CD14-positive monocyte (primary cell): ENCODE data around the gene TMEM26. TPM values are rescaled to one million over a fixed set of nuclear protein-coding genes. Genes with fewer than 3 reads are reported as not detected.

Experiments used
- DNase-seq, 3 donors: peaks; one replicate each; pipeline ENCODE4 v3.0.0-alpha.2; 2011 to 2022
- H2AFZ ChIP-seq: 2 replicates; pipeline ENCODE4 v1.6.0; 2012; ENCODE audit warnings: mild to moderate bottlenecking, low read depth, low read length, inconsistent platforms; ENCODE audit not compliant: insufficient read depth, poor library complexity, severe bottlenecking
- H3K27ac ChIP-seq, 2 donors: 1 replicate in 1 of 2; 2 replicates in 1 of 2; pipeline ENCODE4 v1.5.1; 2012 to 2013; ENCODE audit warnings: low read length in 2 of 2, control low read depth in 1 of 2, inconsistent platforms in 1 of 2, low read depth in 1 of 2, mild to moderate bottlenecking in 1 of 2
- H3K27me3 ChIP-seq, 2 donors: one replicate each; pipeline versions ENCODE4 v1.6.0 to v1.6.1; 2011 to 2013; ENCODE audit warnings: low read length in 2 of 2; ENCODE audit not compliant: control insufficient read depth in 2 of 2, insufficient read depth in 2 of 2
- H3K36me3 ChIP-seq, 2 donors: replicated peaks in 1 of 2; 1 replicate in 1 of 2; 2 replicates in 1 of 2; pipeline versions ENCODE4 v1.5.1 to v1.6.1; 2012 to 2013; ENCODE audit warnings: low read length in 2 of 2, control low read depth in 1 of 2, inconsistent platforms in 1 of 2, mild to moderate bottlenecking in 1 of 2; ENCODE audit not compliant: insufficient read depth in 2 of 2, control insufficient read depth in 1 of 2
- H3K4me1 ChIP-seq, 2 donors: 1 replicate in 1 of 2; 2 replicates in 1 of 2; pipeline versions ENCODE4 v1.5.1 to v1.6.1; 2012 to 2013; ENCODE audit warnings: low read length in 2 of 2, control low read depth in 1 of 2, inconsistent platforms in 1 of 2, mild to moderate bottlenecking in 1 of 2, moderate library complexity in 1 of 2; ENCODE audit not compliant: insufficient read depth in 2 of 2, control insufficient read depth in 1 of 2
- H3K4me2 ChIP-seq: replicated peaks from 2 replicates; pipeline ENCODE3; 2012; ENCODE audit warnings: low read length, moderate library complexity, mild to moderate bottlenecking; ENCODE audit not compliant: poor library complexity, severe bottlenecking; ENCODE audit errors: extremely low read depth
- H3K4me3 ChIP-seq, 3 experiments: fragments of 200-600 bp in 1 of 3; sonication (generic) in 1 of 3; replicated peaks in 1 of 3; 1 replicate in 2 of 3; 2 replicates in 1 of 3; pipeline ENCODE4 v1.5.1; 2011 to 2013; ENCODE audit warnings: low read length in 3 of 3, mild to moderate bottlenecking in 3 of 3, control low read depth in 2 of 3, low read depth in 2 of 3, inconsistent platforms in 1 of 3, moderate library complexity in 1 of 3
- H3K79me2 ChIP-seq: 2 replicates; pipeline ENCODE4 v1.6.0; 2012; ENCODE audit warnings: mild to moderate bottlenecking, control low read depth, inconsistent platforms, low read length, moderate library complexity; ENCODE audit not compliant: insufficient read depth
- H3K9ac ChIP-seq: 2 replicates; pipeline ENCODE4 v1.6.0; 2017; ENCODE audit warnings: low read length, mild to moderate bottlenecking; ENCODE audit not compliant: insufficient read depth, poor library complexity, severe bottlenecking
- H3K9me3 ChIP-seq, 2 donors: replicated peaks in 1 of 2; 1 replicate in 1 of 2; 2 replicates in 1 of 2; pipeline versions ENCODE4 v1.5.1 to v1.6.1; 2012 to 2013; ENCODE audit warnings: low read length in 2 of 2, control low read depth in 1 of 2; ENCODE audit not compliant: control insufficient read depth in 1 of 2, insufficient read depth in 1 of 2
- H4K20me1 ChIP-seq: 2 replicates; pipeline ENCODE4 v1.6.0; 2012; ENCODE audit warnings: mild to moderate bottlenecking, low read length, control low read depth, moderate library complexity; ENCODE audit not compliant: insufficient read depth
- H3K27ac Mint-ChIP-seq, 7 donors: one replicate each; pipeline ENCODE4 v1.8.0; 2020; ENCODE audit warnings: mild to moderate bottlenecking in 7 of 7, mixed read lengths in 7 of 7, moderate library complexity in 6 of 7, inconsistent platforms in 2 of 7
- H3K27me3 Mint-ChIP-seq, 3 donors: one replicate each; pipeline ENCODE4 v1.8.0; 2021 to 2022; ENCODE audit warnings: low read depth in 3 of 3, mild to moderate bottlenecking in 3 of 3, mixed read lengths in 3 of 3, moderate library complexity in 3 of 3, inconsistent platforms in 1 of 3
- H3K36me3 Mint-ChIP-seq, 2 donors: one replicate each; pipeline ENCODE4 v1.8.0; 2020; ENCODE audit warnings: mixed read lengths in 2 of 2, inconsistent platforms in 1 of 2, mild to moderate bottlenecking in 1 of 2
- H3K4me1 Mint-ChIP-seq: one replicate; pipeline ENCODE4 v1.8.0; 2020; ENCODE audit warnings: mild to moderate bottlenecking, mixed read lengths
- H3K4me3 Mint-ChIP-seq, 2 donors: one replicate each; pipeline ENCODE4 v1.8.0; 2020; ENCODE audit warnings: mild to moderate bottlenecking in 2 of 2, mixed read lengths in 2 of 2, moderate library complexity in 1 of 2
- H3K9me3 Mint-ChIP-seq, 7 donors: one replicate each; pipeline ENCODE4 v1.8.0; 2020 to 2022; ENCODE audit warnings: mixed read lengths in 7 of 7, mild to moderate bottlenecking in 6 of 7, moderate library complexity in 6 of 7, inconsistent platforms in 2 of 7
- WGBS: methylation state at CpG from one replicate; pipeline ENCODE4 v1.1.5; 2013; ENCODE audit warnings: missing lambda C conversion rate; ENCODE audit not compliant: insufficient coverage; 5-methylcytosine and 5-hydroxymethylcytosine counted together
- intact Hi-C, 2 donors: fragments of 100-400 bp; cut with micrococcal nuclease; formaldehyde crosslinking; loops; one replicate each; pipeline versions ENCODE4 v1.15.0 to v1.15.1; 2023
- polyA plus RNA-seq, 3 donors: library from polyadenylated mRNA; depleted of rRNA in 1 of 3; unstranded in 2 of 3; stranded (reverse) in 1 of 3; fragments of 300-500 nt in 2 of 3; fragments of >200 nt in 1 of 3; fragmentation: Illumina TruSeq in 2 of 3; gene quantifications; 1 replicate in 2 of 3; 2 replicates in 1 of 3; pipeline ENCODE4 v1.2.3, GENCODE V29; 2012 to 2021
- TF ChIP-seq, protein P1 (sequence below): fragments of 200-600 bp; IDR thresholded peaks from one replicate; pipeline ENCODE4 v1.8.0; 2022; ENCODE audit warnings: antibody characterized with exemption, mild to moderate bottlenecking

The TMEM26 gene
- polyA plus RNA-seq, 3 donors: not detected

DNA sequence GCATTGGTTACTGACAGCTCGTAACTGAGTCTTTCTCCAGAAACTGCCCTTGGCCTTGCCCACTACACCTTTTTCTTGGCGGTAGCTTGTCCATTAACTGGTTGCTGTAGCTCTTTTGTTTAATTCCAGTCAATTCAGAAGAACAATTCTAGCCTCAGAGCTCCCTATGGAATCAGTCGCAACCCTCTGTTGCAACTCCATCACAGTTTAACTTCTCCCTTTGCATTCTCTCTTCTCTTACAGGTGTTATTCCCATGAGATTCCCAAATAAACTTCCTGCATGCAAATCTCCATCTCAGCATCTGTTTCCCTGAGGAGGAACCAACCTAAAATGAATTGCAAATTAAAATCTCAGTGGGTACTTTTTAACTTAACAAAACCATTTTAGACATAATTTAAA, 28.4 kb upstream of the TMEM26 start:
- H3K4me3 Mint-ChIP-seq: no peak overlapping the region
- no peaks in the 10 kb centered on the region for H4K20me1 ChIP-seq
- DNase-seq: no peak
- H3K4me1 ChIP-seq: peaks cover 5 to 6% of the 10 kb centered on the region in 2 donors
- H3K9ac ChIP-seq: no peak overlapping the region
- WGBS: 97% methylated on average over 3 of the region's 3 CpGs
- peaks cover 0 to 3% of the 10 kb centered on the region in 2 donors for H3K36me3 Mint-ChIP-seq
- TF ChIP-seq, protein P1, sequence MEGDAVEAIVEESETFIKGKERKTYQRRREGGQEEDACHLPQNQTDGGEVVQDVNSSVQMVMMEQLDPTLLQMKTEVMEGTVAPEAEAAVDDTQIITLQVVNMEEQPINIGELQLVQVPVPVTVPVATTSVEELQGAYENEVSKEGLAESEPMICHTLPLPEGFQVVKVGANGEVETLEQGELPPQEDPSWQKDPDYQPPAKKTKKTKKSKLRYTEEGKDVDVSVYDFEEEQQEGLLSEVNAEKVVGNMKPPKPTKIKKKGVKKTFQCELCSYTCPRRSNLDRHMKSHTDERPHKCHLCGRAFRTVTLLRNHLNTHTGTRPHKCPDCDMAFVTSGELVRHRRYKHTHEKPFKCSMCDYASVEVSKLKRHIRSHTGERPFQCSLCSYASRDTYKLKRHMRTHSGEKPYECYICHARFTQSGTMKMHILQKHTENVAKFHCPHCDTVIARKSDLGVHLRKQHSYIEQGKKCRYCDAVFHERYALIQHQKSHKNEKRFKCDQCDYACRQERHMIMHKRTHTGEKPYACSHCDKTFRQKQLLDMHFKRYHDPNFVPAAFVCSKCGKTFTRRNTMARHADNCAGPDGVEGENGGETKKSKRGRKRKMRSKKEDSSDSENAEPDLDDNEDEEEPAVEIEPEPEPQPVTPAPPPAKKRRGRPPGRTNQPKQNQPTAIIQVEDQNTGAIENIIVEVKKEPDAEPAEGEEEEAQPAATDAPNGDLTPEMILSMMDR: no peak
- no peak overlapping the region for H3K27ac ChIP-seq
- no peak overlapping the region for H3K27ac Mint-ChIP-seq
- H3K4me2 ChIP-seq: no peak overlapping the region
- peaks cover 20 to 32% of the 10 kb centered on the region in 2 donors for H3K27me3 ChIP-seq
- H3K79me2 ChIP-seq: no peaks in the 10 kb centered on the region
- peaks cover 9% of the 10 kb centered on the region for H3K4me1 Mint-ChIP-seq
- peaks cover 15 to 18% (median 17%) of the 10 kb centered on the region in 3 donors for H3K27me3 Mint-ChIP-seq
- peaks cover 0 to 6% (median 0%) of the 10 kb centered on the region in 7 donors for H3K9me3 Mint-ChIP-seq
- no peak overlapping the region for H2AFZ ChIP-seq
- no peaks in the 10 kb centered on the region for H3K9me3 ChIP-seq
- intact Hi-C loops: no loop called here
- H3K4me3 ChIP-seq: no peak overlapping the region
- no peaks in the 10 kb centered on the region for H3K36me3 ChIP-seq

DNA sequence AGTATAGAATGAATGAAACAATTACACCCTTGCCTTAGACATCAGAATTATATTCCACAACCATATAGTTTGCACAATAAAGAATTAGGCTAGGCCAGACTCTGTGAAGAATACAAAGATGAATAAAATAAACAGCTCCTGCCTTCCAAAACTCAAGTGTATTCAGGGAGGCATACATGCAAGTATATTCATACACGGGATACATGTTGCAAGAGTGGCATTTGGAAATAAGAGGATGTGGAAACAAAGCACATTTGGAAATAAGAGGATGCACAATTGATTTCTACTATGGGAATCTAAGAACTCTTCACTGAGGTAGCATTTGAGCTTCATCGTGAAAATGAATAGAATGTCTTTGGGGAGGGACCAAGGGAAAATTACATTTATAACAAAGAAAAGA, 27.0 kb upstream of the TMEM26 start:
- intact Hi-C loops: no loop called here
- Mint-ChIP-seq H3K4me1 (peaks cover 5% of the 10 kb centered on the region), H3K9me3 (peaks cover 0 to 3% (median 0%) of the 10 kb centered on the region in 7 donors), H3K36me3 (no peaks in the 10 kb centered on the region), H3K27ac (peak overlapping the region in 1 of 7 donors; percentile 31), H3K27me3 (peaks cover 10 to 13% (median 13%) of the 10 kb centered on the region in 3 donors), H3K4me3 (peak overlapping the region in 1 of 2 donors; percentile 68)
- no CpG with 5 or more reads among the region's 2 CpGs for WGBS
- no peaks in the 10 kb centered on the region for H3K9me3 ChIP-seq
- DNase-seq: peak; percentile 12 to 53 (median 12)
- no peak overlapping the region for H3K27ac ChIP-seq
- H2AFZ ChIP-seq: no peak overlapping the region
- no peaks in the 10 kb centered on the region for H3K4me1 ChIP-seq
- no peak overlapping the region for H3K4me2 ChIP-seq
- TF ChIP-seq, protein P1: no peak
- H3K36me3 ChIP-seq: no peaks in the 10 kb centered on the region
- no peak overlapping the region for H3K9ac ChIP-seq
- H3K79me2 ChIP-seq: no peaks in the 10 kb centered on the region
- H3K27me3 ChIP-seq: peaks cover 10 to 25% of the 10 kb centered on the region in 2 donors
- no peak overlapping the region for H3K4me3 ChIP-seq
- H4K20me1 ChIP-seq: no peaks in the 10 kb centered on the region
